ENCODE data around the gene P2RX6.
"Not testable (repeated sequence)": the region's sequence is repeated elsewhere in the genome, so short reads cannot be mapped to it uniquely, and the experiment has no call there.

The P2RX6 gene

GRCh38 chr22:21014726-21015465, at the start of gene P2RX6:
Gene P2RX6, plus strand, starts transcription at chr22:21015165. Its CDS starts 10 bp downstream, at chr22:21015175.
- no peak for FAIRE-seq

- FAIRE-seq = no peak
Observed at GRCh38 chr22:20965888-20966855, 48.8 kb upstream of the P2RX6 start.

DNA sequence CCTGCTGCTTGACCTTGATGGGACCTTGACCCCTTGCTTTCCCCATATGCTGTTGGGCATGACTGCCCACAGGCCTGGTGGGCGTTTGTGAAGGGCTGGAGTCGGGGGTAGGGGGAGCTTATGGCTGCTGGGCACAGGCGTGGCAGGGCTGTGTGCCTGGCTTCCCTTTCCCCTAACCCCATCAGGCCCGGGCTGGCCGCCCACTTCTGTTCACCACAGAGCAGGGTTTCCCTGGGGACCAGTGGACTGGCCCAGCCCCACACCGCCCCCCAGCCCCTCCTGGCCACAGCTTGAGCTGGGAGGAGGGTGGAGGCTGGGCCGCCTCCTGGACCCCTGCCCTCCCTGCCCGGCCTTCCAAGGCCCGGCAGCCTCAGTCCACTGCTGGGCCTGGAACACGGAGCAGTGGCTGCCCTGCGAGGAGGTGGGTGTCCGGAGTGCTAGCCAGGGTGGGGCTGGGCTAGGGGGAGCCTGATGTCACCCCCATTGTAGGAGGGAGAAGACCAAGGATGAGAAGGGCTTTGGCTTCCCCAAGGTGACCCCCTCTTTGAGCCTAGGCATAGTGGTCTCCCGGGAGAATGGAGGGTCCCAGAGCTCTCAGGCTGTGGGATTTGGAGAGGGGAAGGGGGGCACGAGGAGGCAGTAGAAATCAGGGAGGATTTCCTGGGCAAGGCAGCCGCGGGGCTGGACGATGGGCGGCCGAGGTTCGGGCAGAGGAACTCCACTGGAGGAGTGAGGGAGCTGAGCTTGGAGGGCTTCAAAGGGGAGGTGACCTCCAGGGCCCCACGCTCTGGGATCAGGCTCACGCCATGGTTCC, 47.9 kb upstream of the P2RX6 start, which contains the start of gene AIFM3:
TSS of gene AIFM3 (plus strand) at position 373 of the 814 bp plus-strand sequence. CDS start 690 bp downstream, outside the sequence.
- FAIRE-seq = no peak

- no peak for FAIRE-seq
Observed at GRCh38 chr22:20967697-20968211, 47.2 kb upstream of the P2RX6 start.

DNA sequence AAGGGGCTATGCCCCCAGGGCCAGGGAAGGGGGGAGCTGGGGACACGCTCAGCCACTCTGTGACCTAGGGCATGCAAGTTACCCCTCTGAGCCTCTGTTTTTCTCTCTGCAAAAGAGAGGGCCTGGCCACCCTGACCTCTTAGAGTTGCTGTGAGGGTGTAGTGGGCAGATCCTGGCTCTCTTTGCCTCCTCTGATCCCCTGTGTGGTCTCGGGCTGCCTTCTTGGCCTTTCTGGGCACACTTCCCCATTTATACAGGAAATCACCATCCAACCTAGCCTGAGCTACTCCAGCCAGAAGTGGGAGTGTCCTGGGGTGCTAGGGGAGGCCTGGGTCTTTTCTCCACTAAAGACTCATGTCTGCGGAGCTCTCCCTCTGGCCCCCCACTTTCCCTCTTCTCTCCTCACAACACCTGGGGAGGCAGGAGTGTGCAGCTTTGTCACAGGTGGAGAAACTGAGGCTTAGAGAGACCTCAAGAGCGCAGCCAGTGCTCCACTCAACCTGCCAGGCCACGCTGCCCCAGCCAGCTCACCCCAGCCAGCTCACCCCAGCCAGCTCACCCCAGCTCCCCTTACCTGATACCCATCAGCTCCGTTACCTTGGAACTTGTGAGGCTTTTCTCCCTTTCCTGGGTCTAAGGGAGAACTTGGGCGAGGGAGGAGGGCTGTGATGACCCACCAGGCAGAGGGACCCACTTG, 46.5 kb upstream of the P2RX6 start:
- no peak for FAIRE-seq

GRCh38 chr22:20970939-20971657, 43.9 kb upstream of the P2RX6 start:
- no peak for FAIRE-seq

DNA sequence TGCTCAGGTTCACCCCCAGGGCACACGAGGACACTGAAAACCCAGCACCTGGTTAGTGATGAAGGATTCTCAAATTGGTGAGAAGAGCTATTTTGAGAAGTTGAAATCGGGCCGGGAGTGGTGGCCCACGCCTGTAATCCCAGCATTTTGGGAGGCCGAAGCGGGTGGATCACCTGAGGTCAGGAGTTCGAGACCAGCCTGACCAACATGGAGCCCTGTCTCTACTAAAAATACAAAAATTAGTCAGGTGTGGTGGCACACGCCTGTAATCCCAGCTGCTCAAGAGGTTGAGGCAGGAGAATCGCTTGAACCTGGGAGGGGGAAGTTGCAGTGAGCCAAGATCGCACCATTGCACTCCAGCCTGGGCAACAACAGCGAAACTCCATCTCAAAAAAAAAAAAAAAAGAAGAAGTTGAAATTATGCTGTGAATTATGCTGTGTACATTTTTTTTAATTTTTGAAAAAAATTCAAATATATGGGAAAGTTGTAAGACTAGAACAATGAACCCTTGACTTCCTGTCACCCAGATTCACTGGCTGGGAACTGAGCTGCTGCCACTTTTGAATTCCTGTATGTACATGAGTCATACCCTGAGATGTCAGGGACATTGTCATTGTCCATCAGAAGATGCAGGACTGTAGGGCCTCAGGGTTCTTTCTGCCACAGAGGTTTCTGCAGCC, 42.8 kb upstream of the P2RX6 start:
- FAIRE-seq = not testable (repeated sequence)

- no peak for FAIRE-seq
Observed at GRCh38 chr22:20972933-20973577, 41.9 kb upstream of the P2RX6 start.

GRCh38 chr22:20973634-20974286, 41.2 kb upstream of the P2RX6 start:
- no peak for FAIRE-seq

DNA sequence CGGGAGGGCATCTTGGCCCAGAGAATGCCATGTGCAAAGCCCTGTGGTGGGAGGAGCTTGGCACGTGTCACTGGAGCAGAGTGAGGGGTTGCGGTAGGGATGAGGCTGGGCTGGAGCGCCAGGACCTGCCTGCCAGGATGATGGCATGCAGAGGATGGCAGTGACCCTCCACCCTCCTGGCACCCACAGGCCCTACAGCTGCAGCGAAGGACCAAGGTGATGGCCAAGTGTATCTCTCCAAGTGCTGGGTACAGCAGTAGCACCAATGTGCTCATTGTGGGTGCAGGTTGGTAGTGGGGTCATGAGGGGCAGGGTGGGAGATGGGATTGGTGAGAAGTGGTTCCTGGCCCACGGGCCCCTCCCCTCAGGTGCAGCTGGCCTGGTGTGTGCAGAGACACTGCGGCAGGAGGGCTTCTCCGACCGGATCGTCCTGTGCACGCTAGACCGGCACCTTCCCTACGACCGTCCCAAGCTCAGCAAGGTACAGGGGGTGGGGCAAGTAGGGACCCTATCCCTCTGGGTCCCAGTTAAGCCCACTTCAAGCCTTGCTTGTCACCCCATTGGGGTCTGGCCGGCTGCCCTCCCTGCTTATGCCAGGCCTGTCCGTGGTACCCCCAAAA, 40.5 kb upstream of the P2RX6 start:
- no peak for FAIRE-seq

DNA sequence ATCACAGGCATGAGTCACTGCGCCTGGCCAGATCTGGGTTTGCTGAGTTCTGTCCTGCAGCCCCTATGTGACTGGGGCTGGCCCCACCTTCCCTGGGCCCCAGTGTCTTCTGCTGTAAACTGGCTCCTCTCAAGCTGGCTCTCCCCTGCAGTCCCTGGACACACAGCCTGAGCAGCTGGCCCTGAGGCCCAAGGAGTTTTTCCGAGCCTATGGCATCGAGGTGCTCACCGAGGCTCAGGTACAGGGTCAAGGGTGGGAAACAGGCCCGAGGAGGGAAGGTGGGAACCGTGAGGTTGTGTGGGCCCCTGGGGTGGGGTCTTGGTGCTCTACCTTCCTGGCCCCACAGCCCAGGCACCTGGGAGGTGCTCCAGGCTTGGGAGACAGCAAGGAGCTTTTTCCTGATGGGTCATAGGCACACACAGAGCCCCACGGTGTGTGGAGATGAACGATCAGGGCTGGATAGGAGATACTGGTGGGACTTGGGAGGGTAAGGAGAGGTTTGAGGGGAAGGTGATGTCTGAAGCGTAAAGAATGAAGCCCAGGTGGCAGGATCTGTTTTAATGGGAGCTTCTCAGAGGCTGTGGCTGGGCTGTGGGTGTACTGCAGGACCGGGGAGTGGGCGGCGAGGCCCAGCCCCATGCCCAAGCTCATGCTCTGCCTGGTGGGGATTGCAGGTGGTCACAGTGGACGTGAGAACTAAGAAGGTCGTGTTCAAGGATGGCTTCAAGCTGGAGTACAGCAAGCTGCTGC, 39.2 kb upstream of the P2RX6 start:
- no peak for FAIRE-seq

- FAIRE-seq = no peak
Observed at GRCh38 chr22:20976291-20976877, 38.6 kb upstream of the P2RX6 start.

- FAIRE-seq = no peak
Observed at GRCh38 chr22:20977019-20977418, 37.9 kb upstream of the P2RX6 start.

- FAIRE-seq = no peak
Observed at GRCh38 chr22:20977516-20978170, 37.3 kb upstream of the P2RX6 start.

DNA sequence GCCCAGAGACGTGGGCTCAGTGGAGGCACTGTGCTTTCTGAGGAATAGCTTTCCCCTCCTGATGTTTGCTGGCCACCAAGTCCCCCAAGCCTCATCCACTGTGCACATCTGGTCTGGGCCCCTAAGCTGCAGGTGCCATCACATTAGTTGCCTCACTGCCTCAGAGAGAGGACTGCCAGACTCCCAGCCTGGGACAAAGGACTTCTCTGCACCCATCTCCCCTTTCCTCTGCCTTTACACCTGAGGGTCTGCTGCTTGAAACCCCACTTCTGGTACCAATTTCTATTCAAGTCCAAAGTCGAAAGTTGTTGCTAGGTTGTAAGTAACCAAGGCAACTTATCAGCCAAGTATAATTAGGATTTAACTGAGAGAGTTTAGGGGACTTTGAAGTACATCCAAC, 36.5 kb upstream of the P2RX6 start:
- no peak for FAIRE-seq

DNA sequence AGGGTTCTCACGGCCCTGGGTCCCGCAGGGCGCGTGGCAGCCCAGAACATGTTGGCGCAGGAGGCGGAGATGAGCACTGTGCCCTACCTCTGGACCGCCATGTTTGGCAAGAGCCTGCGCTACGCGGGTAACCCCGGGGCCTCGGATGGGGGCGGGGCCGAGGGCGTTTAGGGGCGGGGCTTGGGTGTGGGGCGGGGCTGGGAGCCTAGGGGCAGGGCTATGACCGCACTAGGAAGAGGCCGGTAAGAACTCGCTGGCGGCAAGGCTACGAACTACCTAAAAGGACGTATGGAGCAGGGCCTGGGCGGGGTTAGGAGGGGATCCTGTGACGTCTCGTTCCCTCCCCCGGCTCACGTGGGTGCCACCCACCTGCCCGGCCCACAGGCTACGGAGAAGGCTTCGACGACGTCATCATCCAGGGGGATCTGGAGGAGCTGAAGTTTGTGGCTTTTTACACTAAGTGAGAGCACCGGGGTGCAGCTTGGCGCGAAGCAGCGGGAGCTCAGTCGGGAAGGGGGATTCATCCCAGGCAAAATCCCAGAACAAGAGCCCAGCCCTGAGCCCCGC, 35.6 kb upstream of the P2RX6 start:
- no peak for FAIRE-seq

GRCh38 chr22:20979940-20980453, 35.0 kb upstream of the P2RX6 start:
- no peak for FAIRE-seq

All from A204.1 (cell line).